ENCODE results near the gene CALR3.
"Not testable (repeated sequence)": the region's sequence is repeated elsewhere in the genome, so short reads cannot be mapped to it uniquely, and the experiment has no call there.

Gene CALR3

DNA sequence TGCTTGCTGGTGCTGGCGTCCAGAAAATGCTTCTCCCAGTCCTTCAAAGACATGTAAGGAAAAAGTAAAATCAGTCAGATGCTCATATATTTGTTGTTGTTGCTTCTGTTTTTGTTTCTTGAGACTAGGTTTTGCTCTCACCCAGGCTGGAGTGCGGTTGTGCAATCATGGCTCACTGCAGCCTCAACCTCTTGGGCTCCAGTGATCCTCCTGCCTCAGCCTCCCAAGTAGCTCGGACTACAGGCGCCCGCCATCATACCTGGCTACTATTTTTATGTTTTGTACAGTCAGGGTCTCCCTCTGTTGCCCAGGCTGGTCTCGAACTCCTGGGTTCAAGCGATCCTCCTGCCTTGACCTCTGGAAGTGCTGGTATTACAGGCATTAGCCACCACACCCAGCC lies 13.2 kb downstream of the CALR3 start:
- no peak for DNase-seq

DNA sequence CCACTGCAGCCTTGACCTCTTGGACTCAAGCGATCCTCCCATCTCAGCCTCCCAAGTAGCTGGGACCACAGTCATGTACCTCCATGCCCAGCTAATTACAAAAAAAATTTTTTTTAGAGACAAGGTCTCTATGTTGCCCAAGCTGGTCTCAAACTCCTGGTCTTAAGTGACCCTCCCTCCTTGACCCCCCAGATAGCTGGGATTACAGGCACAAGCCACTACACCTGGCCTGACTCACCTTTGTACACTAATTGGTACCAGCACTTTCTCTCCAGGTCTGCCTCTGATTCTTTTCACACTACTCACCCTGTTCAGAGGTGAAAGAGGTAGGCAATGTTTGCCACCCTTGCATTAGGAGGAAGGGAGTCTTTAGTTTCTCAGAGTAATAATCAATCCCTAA lies 18.7 kb downstream of the CALR3 start:
- no peak for DNase-seq

DNA sequence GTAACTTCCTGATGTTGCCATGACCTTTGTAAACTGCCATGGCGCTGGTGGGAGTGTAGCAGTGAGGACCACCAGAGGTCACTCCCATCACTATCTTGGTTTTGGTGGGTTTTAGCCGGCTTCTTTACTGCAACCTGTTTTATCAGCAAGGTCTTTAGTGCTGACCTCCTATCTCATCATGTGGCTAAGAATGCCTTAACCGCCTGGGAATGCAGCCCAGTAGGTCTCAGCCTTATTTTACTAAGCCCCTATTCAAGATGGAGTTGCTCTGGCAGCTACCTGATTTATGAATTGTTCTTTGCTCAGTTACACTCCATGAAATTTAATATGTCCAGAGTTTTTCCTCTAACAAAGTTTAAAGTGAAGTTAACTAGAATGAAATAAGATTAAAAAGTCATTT lies 19.6 kb downstream of the CALR3 start:
- no peak for DNase-seq

DNA sequence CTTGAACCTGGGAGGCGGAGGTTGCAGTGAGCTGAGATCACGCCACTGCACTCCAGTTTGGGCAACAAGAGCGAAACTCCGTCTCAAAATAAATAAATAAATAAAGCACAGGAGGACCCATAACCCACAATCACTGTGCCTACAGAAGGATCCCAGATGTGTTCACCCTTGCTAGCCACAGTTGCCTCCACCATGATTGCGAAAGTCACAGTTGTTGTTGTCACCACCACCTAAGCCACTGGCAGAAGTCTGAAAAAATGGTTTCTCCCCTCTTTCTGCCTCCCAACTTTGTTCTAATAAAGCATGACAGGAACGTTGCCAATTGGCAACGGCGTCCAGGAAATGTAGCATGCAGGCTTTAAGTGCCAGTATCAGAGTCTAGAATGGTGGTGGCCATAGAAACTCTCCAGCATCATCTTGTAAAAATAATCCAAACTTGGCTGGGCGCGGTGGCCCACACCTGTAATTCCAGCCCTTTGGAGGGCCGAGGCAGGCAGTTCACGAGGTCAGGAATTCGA lies 22.0 kb downstream of the CALR3 start:
- DNase-seq, result no peak

DNA sequence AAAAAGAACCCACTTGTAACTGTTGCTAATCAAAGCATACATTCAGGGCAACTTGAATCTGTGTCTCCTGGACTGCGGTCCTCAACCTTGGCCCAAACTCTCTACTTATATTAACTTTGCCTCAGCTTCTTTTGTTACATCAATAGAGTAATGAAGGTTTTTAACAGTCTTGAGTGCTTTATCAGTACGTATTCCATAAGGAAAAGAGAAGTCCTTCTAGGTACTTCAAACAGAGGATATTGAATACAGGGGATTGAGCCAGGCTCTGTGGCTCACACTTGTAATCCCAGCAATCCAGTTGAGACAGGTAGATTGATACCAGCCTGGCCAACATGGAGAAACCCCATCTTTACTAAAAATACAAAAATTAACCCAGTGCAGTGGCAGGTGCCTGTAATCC lies 23.0 kb downstream of the CALR3 start:
- DNase-seq, result no peak

DNA sequence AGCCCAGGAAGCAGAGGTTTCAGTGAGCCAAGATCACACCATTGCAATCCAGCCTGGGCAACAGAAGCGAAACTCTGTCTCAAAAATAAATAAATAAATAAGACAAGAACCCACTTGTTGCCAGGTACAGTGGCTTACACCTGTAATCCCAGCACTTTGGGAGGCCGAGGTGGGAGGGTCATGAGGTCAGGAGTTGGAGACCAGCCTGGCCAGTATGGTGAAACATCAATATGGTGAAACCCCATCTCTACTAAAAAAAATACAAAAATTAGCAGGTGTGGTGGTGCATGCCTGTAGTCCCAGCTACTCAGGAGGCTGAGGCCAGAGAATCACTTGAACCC lies 23.4 kb downstream of the CALR3 start:
- not testable (repeated sequence) for DNase-seq

DNA sequence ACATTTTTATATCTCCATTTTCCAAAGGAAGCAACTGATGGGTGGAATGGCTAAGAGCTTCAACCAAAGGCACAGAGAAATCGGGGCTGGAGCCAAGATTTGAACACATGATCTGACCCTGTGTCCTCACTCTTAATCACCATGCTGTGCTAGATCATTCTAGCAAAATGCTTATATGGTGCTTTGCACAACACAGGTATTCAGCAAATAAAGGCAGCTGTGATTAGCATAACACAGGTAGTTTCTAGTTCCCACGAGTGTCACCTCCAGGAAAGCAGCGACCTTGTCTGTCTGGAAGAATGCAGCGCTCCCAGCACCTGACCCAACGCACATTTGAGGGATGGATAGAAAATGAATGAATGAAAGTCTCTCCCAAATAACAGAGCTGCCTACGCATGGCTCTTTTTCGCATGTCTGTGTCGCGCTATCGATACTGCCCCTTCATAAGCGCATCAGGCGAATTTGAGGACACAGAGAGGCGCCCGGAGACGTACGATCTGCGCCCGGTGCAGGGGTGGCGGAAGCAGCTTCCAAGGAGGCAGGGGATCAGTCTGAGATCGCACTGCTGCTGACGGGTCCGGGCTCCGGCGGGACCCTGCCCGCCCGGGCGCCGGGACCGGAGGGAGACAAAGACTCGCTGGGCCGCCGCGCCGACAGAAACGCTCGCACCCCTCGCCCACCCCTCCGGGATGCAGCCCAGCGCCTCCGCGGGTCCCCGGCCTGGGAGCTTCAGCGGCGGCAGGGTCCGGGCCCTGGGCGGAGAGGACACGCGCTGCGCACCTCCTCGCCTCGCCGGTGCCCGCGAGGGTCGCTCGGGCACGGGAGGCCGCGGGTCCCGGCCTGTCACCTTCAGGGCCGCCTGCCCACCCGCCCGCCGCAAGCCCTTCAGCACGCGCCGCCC lies 24.8 kb downstream of the CALR3 start:
- DNase-seq, result peak; percentile 9

DNA sequence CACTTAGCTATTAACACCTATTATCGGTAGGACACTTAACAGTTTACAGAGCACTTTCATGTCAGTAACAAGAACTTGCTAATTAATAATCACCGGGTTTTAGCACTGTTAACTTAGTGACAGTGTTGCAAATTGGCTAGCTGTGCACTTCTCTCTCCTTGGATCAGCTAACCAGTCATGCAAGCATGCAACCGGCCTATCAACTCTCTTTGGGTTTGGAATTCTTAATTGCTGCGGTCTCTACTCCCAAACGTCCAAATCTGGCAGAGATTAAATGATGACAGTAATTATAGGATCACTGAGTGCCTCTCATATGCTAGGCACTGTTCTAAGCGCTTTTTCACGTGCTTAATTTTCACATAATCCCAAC lies 25.4 kb downstream of the CALR3 start:
- DNase-seq, result no peak

DNA sequence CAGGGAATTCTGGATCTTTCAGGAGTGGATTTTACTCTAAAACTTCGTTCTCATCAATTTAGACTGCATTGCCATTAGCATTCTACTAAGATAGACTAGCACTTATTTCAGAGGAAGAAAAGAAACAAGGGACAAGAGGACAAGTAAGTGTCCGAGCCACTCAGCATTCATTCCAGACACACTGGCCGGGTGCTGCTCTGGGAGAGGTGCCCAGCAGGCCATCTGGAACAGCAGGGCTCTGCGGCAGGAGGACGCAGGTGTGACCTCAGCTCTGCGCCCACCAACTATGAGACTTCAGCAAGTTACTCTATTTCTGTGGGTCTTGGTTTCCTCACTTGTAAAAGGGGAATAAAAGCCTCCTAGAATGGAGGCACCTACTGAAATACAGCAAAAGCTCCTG lies 28.4 kb downstream of the CALR3 start:
- DNase-seq, result no peak

DNA sequence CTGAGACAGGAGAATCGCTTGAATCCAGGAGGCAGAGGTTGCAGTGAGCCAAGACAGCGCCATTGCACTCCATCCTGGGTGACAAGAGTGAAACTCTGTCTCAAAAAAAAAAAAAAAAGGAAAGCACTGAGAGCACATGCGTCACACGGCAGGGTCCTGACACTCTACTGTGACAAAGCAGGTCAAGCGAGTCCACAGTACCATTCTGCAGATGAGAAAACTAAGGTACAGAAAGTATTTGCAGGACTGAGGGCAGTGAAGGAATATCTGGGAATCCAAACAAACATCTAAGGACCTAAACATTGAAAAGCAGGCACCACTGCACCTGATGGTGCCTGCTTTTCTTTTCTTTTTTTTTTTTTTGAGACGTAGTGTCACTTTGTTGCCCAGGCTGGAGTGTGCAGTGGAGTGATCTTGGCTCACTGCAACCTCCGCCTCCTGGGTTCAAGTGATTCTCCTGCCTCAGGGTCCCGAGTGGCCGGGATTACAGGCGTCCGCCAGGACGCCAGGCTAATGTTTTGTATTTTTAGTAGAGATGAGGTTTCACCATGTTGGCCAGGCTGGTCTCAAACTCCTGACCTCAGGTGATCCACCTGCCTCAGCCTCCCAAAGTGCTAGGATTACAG lies 29.1 kb downstream of the CALR3 start:
- DNase-seq, result not testable (repeated sequence)

DNA sequence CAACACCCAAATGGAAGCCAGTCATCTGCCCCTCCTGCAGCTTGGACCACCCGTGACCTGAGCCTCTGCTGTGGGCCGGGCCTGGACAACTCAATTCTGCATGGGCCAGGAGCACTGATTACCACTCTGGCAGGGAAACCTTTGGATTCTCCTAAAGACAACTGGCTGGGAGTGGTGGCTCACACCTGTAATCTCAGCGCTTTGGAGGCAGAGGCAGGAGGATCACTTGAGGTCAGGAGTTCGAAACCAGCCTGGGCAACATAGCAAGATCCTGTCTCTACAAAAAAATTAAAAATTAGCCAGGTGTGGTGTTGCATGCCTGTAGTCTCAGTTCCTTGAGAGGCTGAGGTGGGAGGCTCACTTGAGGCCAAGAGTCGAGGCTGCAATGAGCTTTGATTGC lies 30.7 kb downstream of the CALR3 start:
- DNase-seq, result no peak

DNA sequence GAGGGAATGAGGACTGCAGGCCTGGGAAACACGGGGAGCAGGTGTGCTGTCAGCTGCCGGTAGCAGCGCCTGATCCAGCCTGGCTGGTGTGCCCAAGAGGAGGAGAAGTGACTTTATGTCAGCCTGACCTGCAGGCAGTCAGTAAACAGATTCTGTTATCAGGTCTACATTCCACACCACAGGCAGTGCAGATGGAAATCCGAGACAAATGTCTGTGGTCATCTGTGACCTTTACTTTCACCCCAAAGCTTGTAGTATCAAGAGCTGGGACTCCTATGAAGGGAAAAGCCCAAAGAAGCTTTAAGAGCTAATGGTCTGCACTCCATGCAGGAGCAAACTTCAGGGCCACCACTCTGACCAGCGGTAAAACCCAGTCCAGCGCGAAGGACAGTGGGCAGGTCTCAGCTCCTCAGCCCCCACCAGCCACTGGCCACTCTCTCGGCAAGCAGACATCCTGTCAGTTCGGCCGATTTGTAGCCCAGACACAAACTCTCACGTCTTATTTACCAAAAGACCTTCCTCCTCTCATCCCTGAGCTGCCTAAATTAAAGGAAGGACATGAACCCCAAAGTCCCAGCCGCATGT lies 31.9 kb downstream of the CALR3 start:
- DNase-seq, result no peak

DNA sequence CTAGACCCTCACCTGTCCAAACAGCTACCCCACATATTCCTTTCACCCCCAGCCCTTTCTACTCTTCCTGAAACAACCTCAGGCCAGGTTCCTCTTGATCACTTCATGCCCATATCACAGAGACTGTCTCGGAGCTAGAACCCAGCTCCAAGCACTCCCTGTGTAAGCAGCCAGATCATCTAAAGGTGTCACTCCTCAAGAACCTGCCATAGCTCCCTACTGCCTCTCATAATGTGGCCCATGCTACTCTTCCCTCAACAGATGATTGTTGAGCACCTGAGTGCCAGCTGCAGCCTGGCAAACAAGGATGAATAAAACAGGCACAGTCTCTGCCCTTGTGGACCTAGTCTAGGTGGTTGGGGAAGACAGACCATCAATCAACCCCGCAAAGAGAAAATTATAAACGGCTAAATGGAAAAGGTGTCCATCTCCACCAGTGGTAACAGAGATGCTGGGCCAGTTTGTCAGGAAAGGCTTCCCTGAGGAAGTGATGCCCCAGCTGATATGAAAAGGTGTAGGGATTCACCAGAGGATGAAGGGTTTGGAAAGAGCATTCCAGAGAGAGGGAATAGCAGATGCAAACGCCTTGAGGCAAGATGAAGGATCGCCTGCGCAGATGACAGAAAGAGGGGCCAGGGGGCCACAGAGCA lies 32.5 kb downstream of the CALR3 start:
- DNase-seq, result no peak

DNA sequence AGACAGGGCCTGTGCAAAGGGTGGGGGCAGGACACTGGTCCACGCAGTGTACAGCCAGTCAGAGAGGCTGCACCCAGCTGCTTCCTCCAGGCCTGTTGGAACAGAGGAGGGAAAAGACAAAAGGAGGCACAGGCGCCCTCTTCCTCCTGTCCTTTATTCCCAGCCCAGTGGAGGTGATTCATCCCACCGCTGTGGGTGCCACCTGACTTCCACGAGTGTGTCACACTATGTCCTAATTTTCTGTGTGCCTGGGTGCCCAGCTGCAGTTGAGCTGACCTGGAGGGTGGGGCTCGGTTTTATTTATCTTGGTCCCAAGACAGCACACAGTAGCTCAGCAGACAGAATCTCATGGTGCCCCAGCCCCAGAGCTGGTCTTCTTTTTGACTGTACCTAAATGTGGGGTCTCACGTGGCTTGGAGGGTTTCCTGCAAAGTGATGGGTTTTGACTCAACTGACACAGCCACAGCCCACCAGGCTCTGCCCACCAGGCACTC lies 33.2 kb downstream of the CALR3 start:
- DNase-seq, result no peak

DNA sequence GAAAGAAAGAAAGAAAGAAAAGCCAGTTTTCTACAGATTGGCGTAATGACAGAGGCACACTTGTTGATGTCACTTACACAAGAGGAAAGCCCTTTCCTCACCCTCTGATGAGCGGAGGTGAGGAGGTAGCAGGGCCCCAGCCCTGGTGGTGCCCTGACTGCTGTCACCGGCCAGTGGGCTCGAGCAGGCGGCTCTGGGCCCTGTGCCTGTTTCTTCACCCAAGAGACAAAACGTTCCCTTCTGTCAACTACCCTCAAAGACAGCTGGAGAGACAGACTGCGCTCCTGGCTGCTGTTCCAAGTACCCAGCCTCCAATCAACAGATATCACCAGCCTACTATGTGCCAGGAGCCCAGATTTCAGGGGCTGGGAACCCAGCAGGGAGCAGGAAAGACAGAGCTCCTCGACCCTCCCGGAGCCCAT lies 34.3 kb downstream of the CALR3 start:
- no peak for DNase-seq

DNA sequence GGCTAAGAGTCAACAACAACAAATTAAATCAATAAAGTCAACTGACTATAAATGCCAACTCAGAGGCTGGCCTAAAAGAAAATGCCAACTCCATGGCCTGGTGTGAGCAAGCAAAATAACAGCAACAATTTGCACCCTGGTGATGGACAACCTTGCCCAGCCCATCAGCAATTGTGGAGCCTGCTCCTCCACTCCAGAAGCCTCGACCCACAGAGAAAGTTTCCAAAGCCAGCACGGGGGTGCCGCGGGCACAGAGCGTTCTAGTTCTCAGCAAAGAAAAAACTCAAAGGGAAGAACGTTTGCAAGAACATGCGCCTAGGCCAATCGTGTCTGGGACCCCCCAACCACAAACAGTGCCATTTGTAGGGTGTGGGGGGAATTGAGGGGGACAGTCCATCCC lies 35.5 kb downstream of the CALR3 start:
- DNase-seq, result no peak

DNA sequence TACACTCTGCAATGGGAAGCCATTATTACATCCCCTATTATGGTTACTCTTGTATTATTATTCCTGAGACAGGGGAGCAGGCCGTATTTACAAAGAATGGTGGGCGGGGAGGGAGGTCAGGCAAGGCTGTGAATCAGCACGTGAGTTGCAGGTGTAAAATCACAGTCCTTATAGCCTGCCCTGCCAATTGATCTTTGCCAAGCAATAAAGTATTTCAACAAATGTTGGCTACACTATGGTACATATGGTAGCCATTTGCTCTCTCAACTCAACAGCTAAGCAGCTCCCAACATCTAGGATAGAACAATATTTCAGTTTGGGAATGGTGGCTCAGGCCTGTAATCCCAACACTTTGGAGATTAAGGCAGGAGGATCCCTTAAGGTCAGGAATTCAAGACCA lies 36.3 kb downstream of the CALR3 start:
- no peak for DNase-seq

DNA sequence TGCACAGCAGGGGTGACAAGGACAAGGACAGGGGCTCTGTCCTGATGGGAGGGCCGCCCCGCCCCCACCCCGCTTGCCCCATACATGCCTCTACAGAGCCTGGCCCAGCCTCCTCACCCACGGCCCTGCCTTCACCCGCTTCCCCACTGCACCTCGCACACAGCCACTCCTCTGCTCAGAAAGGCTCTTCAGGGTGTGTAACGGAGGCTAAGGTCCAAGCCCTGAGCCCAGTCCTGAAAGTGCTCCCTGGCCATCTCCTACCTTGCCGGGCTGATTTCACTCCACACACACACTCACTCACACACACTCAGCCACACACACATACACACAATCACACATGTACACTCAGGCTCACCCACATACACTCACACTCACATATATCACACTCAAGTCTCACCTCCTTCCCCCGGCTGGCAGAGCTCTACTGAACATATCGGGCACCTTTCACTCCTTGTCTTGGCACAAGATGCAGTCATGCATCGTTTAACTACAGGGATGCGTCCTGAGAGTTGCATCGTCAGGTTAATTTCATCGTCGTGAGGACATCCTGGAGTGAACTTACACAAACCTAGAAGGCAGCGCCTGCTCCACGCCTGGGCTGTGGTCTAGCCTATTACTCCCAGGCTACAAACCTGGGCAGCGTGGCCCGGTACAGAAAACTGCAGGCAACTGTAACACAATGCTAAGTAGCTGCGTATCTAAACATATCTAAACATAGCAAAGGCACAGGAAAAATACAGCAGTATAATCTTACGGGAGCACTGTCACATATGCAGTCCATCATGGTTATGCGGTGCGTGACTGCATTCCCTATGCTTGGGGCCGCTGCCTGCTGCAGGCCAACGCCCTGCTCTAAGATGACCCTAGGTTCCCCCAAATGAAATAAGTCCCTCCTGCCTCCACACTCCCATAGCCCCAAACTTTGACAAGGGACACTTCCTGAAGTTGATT lies 37.3 kb downstream of the CALR3 start:
- DNase-seq, result no peak

DNA sequence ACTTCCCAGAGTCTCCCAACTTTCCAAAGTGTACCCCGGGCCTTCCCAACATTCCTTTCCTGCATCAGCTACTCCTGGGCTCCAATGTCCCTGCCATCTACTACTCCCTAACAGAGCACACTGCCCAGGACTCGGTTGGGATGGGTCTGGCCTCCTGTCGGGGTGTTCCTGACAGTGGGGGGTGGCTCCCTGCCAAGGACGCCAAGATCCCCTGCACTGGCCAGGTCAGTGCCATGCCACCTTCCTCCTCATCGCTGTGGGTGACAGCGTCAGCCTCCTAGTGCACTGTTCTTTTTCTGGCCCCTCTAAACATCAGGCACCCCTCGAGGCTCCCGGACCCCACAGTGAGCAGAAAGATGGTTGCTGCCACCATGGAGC lies 38.0 kb downstream of the CALR3 start:
- no peak for DNase-seq

DNA sequence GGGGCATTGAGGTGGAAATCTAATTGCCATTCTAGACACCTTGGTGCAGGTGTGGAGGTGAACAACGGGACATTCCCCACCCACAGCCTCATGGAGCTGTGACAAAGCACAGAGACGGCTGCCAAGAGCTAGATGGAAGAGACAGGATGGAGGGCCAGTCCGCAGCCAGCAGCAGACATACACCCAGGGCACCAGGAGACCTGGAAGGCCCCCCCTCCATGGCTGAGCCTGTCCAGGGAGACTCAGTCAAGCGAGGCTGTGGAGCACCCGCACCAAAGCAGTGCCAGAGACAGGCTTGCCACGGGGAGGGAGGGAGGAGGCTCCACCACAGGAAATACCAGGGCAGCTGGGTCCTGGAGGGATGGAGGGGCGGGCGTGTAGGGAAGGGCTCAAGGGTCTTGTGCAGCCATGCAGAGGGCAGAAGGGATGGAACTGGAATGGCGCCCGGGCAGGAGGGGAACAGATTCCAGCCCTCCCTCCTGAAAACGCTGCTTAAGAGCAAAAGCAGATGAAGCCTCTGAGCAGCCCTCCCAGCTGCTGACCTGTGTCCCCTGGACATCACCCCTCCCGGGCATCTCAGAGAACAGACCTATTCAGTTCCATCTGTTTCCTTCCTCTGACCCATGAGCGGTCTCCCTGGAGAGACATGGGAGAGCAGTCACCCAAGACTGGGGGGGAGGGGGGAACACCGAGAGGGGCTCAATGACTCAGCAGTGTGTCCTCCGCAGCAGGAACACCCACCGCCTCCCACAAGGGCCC lies 38.6 kb downstream of the CALR3 start:
- no peak for DNase-seq

DNA sequence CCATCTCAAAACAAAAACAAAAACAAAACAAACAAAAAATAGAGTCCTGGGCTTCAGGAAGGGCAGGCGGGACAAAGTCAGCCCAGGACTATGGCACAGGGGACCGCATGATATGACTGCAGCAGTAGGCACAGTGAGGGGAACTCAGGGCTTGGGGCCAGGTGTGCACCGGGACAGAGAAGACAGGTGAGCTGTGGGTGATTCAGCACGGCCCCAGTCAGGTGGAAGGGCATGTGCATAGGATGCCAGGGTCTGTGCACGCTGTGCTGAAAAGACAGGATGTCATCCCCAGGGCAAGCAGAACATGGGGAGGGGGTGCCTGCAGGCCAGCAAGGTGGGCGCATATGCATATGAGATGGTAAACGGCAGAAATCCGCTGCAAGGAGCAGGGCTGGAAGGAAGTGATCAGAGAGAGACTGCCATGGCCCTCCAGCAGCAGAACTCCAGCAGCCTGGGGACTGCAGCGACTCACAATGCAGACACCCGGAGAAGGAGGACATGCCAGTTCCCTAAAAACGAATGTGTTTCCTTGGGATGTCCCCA lies 39.2 kb downstream of the CALR3 start:
- DNase-seq, result no peak

All from central memory CD4-positive, alpha-beta T cell (primary cell).